A549 (cell line): ENCODE measurements around the gene SPHK1.

Experiments
- CHD2 ChIP-seq: fragments of 150-350 bp; IDR thresholded peaks from 2 replicates; pipeline ENCODE4 v1.6.1; 2014; ENCODE audit warnings: low read length; ENCODE audit not compliant: partially characterized antibody
- RAD21 ChIP-seq, 2 experiments: fragments of >200 bp in 1 of 2; sonication (Bioruptor Twin) in 1 of 2; formaldehyde crosslinking in 1 of 2; IDR thresholded peaks in 1 of 2; conservative IDR thresholded peaks in 1 of 2; 2 replicates in 1 of 2; 3 replicates in 1 of 2; pipeline ENCODE4 v1.6.1; 2012 to 2018; ENCODE audit warnings: inconsistent platforms in 1 of 2
- SMC3 ChIP-seq: fragments of >200 bp; sonication (Bioruptor Twin); formaldehyde crosslinking; IDR thresholded peaks from 3 replicates; pipeline ENCODE4 v1.6.1; 2018; ENCODE audit warnings: inconsistent platforms
- TF ChIP-seq, protein P1 (sequence below): fragments of >200 bp; sonication (Bioruptor Twin); formaldehyde crosslinking; IDR thresholded peaks from 3 replicates; pipeline ENCODE4 v1.5.1; 2016

DNA sequence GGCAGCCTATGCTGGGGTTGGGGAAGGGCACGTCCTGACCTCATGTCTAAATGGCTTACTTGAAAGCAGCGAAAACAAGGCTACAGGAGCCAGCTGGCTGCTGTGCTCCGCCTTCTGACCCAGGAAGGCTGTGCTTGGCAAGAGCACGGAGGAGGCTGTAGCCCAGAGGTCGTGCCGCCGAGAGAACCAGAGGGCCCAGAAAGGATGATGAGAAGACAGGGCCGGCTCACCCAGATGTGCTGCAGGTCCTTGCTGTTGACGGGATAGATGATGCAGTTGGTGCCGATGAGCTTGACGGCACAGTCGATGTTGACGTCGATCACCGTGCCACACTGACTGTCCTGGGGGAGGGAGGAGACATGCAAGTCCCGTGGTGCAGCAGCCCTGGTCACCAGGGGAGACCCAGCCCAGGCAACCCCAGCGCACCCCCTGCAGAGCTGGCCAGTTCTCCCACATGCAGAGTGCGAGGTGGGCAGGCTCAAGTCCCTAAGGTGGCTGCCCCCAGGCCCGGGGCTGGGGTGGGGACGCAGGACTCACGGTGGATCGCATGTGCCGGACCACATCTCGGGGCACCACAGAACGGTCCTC lies 20.7 kb downstream of the SPHK1 start:
- TF ChIP-seq CHD2: no peak
- no peak for TF ChIP-seq SMC3
- TF ChIP-seq, protein P1, sequence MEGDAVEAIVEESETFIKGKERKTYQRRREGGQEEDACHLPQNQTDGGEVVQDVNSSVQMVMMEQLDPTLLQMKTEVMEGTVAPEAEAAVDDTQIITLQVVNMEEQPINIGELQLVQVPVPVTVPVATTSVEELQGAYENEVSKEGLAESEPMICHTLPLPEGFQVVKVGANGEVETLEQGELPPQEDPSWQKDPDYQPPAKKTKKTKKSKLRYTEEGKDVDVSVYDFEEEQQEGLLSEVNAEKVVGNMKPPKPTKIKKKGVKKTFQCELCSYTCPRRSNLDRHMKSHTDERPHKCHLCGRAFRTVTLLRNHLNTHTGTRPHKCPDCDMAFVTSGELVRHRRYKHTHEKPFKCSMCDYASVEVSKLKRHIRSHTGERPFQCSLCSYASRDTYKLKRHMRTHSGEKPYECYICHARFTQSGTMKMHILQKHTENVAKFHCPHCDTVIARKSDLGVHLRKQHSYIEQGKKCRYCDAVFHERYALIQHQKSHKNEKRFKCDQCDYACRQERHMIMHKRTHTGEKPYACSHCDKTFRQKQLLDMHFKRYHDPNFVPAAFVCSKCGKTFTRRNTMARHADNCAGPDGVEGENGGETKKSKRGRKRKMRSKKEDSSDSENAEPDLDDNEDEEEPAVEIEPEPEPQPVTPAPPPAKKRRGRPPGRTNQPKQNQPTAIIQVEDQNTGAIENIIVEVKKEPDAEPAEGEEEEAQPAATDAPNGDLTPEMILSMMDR: no peak
- TF ChIP-seq RAD21 (conservative IDR thresholded peaks at IDR 0.05 in 1 of 2, IDR thresholded peaks at IDR 0.05 in 1 of 2): no peak
